ENCODE results near the gene GALNS.
A peak's percentile ranks its signal among the peaks of the same experiment; 100 is the strongest.
"Not testable (repeated sequence)": the region's sequence is repeated elsewhere in the genome, so short reads cannot be mapped to it uniquely, and the experiment has no call there.

The GALNS gene

DNA sequence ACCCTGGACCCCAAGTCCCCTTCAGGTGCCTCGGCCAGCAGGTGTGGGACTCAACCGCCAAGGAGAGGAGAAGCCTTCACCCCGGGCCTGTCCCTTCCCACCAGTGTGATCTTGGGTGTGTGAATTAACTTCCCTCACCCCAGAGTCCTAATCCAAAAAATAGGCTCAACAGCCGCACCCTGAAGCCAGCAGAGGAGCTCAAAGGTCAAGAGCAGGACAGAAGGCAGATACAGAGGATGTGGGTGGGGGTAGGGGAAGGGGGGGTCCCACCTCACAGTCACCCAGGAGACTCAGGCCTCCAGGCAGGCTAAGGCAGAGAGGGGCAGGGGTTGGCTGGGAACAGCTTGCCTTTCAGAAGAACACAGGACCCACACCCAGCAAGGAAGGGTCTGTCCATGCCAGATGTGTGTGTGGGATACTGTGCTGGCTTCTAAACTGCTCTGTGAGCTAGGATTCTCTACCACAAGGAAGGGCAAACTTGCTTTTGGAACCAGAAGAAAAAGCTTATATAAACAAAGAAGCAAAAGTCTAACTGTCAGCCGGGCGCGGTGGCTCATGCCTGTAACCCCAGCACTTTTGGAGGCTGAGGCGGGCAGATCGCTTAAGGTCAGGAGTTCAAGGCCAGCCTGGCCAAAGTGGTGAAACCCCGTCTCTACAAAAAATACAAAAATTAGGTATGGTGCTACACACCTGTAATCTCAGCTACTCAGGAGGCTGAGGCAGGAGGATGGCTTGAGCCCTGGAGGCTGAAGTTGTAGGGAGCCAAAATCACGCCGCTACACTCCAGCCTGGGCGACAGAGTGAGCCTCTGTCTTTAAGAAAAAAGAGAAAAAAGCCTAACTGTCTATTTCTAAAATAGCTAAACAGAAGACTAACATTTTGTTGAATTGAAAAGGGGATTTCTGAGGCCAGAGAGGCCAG lies 76.3 kb downstream of the GALNS start:
- DNase-seq, result no peak

DNA sequence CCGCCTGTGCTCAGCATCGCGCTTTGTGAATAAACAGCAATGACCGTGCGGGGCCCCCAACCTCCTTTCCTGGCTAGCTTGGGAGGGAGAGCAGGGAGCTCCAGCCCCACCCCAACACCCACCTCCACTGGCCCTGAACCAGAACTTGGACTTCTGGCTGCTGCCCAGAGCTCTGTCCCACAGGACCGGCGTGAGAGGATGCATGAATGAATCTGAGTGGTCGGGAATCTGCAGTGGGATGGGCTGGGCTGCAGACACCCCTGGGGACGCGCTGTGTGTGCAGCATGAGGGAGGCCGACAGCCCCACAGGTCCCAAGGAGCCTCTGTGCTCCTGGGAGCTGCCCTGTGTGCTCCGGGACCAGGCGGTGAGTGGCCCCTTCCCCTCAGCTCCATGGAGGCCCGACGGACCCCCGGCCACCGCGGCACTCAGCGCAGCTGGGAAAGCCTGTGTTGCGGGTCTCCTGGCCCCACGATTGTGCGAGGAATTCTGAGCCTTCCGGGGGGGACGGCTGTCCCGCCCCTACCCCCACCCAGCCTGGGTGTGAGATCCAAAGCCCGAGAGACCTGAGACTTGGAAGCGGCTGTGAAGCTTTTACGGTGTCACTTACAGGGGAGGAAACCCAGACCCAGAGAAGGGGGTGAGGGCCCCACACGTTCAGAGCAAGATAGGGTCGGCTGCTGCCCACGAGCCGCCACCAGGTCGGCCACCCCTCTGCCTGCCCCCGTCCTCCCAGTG lies 77.2 kb downstream of the GALNS start:
- no peak for DNase-seq

GRCh38 chr16:88778541-88779065 lies 78.1 kb downstream of the GALNS start:
- no peak for DNase-seq

DNA sequence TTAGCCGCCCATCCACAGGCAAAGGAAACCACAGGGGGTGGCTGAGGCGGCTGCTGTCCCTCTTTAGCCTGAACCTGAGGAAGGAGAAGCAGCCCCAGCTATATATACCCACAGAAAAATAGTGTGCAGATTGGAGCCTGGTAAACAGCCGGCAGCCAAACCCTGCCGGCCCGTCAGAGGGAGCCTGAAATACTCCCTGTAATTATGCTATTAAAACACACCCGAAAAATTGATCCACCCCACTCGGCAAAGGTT lies 78.5 kb downstream of the GALNS start:
- DNase-seq, result peak; percentile 41

DNA sequence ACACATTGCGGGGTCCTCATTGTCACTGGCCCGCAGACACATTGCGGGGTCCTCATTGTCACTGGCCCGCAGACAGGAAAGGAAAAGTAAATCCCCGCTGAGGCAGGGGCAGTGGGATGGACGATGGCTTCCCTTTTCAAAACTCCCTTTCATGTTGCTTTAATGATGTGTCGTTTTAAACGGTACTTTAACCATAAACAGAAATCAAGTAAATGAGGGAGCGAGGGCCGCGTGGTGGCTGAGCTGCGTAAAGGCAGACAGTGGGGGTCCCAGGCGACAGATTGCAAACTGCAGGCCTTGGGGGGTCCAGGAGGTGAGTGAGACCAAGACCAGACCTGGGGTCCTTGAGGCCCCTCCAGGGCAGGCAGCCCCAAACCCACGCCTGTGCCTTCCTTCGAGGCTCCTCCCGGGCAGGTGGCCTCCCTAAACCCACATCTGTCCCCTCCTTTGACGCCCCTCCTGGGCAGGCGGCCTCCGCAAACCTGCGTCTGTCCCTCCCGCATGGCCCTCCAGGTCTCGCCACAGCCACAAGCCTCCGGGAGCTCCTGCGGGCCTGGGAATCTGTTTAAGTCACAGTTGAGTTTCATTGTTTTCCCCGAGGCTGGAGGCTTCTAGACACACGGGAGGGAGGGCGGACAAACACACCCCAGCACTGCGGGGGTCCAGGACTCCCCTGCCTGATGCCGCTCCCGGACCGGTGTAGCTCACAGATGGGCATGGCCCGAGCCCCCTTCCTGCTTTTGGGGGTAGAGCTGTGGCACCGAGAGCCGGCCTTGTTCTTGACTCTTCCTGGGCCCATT lies 79.1 kb downstream of the GALNS start:
- no peak for DNase-seq

DNA sequence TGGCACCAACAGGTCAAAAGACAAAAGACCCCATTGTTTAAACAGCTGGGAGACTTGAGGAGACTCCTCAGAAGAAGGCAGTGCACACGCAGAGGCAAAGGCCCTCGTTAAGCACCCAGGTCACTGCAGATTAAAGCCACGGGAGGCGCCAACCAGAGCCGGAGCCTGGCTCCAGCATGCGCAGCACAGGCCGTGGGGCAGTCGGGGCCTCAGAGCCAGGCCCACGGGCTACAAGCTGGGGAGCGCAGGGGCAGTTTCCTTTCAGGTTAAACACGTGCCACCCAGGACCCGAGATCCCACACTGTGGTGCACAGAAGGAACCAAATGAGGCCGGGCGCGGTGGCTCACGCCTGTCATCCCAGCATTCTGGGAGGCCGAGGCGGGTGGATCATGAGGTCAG lies 80.9 kb downstream of the GALNS start:
- no peak for DNase-seq

DNA sequence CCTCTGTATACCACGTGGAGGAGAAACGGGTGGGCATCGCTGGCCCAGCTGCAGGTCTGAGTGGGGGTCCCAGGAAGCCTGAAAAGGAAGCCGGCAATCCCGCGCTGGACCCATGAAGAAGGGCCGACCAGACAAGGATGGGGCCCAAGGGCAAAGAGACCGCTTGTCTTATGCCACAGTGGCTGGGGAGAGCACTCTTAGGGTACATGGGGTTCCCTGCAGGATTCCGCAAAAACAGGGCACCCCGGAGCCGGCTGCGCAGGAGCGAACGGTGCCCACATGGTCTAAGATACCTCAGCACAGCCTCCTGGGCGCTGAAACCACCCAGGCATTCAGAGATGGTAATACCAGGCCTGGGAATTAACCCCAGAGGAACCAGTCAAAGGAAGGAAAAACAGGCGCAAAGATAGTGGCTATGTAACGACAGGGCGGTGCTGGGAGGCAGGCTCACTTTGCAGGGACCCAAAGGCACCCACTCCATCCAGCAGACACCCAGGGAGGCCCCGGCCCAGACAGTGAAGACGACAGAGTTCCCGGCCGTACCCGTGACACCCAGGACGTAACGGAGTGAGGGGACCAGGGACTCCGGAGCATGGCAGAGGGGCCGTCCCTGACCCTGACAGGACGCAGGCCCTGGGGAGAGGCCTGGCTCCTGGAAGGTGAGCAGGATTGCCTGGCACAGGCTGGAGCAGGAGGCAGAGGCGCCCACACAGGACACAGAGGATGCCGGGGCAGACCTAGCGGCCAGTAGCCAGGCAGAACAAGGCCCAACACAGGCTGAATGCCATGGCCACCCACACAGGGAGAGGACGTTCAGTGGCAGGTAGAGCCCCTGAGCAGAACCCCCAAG lies 82.0 kb downstream of the GALNS start:
- DNase-seq, result no peak

DNA sequence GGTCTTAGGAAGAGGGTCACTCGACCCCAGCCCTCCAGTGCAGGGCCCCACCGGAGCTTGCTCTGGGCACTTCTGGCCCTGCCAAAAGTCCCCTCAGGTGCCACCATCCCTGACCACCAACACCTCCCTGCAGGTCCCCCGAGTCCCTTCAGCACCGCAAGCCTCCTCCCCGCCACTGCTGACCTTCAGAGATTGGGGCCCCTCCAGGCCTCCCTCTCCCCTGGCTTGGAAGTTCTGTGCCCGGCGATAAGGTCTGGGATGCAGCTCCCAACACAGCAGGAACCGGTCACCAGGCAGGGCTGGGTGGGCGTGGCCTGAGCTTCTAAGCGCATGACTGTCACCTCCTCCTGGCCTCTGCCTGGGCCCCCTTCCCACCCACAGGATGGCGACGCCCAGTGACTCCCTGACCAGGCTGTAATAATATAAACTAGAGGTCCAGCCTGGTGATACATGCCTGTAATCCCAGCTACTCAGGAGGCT lies 82.9 kb downstream of the GALNS start:
- DNase-seq, result peak; percentile 92

- DNase-seq, result no peak
These were observed 83.6 kb downstream of the GALNS start for GRCh38 chr16:88772871-88773811.

DNA sequence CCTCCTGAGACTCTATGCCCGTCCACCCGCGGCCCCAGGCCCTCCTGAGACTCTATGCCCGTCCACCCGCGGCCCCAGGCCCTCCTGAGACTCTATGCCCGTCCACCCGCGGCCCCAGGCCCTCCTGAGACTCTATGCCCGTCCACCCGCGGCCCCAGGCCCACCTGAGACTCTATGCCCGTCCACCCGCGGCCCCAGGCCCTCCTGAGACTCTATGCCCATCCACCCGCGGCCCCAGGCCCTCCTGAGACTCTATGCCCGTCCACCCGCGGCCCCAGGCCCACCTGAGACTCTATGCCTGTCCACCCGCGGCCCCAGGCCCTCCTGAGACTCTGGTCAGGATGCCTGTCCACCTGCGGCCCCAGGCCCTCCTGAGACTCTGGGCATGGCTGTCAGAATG lies 85.0 kb downstream of the GALNS start:
- DNase-seq, result not testable (repeated sequence)

GRCh38 chr16:88771294-88771772 lies 85.4 kb downstream of the GALNS start:
- DNase-seq, result no peak

- peak; percentile 96 for DNase-seq
These were observed 86.1 kb downstream of the GALNS start for GRCh38 chr16:88770461-88771293.

- peak; percentile 88 for DNase-seq
These were observed 86.9 kb downstream of the GALNS start for GRCh38 chr16:88769617-88770460.

DNA sequence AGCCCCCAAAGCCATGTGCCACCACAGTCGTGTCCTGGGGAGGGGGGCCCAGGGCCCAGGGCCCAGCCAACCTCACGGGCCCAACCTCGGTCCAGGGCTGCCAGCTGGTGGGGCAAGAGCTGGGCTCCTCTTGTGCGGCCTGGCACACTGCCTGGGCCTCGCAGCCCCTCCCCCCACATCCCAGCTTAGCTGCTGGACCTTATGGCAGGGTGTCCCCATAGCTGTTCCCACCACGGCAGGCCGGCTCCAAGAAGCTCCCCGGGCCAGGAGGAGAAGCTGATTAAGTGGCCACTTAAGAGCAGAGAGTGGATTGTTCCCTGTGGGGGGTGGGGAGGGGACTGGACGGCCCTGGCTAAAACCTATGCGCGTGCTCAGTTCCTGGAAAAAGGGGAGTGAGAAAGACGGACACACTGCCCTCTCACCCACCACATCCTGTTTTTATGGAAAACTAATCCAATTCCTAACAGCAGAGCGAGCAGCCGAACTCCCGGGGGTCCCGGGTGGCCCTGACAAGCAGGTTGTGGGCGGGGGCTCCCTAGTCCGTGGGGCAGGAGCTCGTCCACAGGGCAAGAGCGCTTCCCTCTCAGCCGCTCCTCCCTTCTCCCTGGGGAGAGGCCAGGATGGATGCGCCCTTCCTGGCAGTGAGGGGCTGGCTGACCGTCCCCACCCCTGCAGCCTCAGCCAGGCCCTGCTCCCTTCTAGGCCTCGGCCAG lies 88.5 kb downstream of the GALNS start:
- DNase-seq, result no peak

- peak; percentile 62 for DNase-seq
These were observed 89.1 kb downstream of the GALNS start for GRCh38 chr16:88767546-88768070.

GRCh38 chr16:88766975-88767374 lies 89.8 kb downstream of the GALNS start:
- DNase-seq, result no peak

GRCh38 chr16:88764913-88765349 lies 91.8 kb downstream of the GALNS start:
- DNase-seq, result no peak

- no peak for DNase-seq
These were observed 92.7 kb downstream of the GALNS start for GRCh38 chr16:88764080-88764479.
